ENCODE results near the gene KANK3.
"Not testable (repeated sequence)": the region's sequence is repeated elsewhere in the genome, so short reads cannot be mapped to it uniquely, and the experiment has no call there.

DNA sequence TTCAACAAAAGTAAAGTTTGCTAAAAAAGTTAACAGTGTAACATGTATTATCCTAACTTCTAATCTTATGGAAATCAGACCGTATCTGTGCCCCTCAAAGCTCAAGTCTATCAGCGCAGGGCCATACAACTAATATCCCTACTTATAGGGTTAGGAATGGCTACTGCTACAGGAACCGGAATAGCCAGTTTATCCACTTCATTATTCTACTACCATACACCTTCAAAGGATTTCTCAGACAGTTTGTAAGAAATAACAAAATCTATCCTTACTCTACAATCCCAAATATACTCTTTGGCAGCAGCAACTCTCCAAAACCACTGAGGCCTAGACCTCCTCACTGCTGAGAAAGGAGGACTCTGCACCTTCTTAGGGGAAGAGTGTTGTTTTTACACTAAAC lies 42.5 kb upstream of the KANK3 start:
- TF ChIP-seq, protein P1, sequence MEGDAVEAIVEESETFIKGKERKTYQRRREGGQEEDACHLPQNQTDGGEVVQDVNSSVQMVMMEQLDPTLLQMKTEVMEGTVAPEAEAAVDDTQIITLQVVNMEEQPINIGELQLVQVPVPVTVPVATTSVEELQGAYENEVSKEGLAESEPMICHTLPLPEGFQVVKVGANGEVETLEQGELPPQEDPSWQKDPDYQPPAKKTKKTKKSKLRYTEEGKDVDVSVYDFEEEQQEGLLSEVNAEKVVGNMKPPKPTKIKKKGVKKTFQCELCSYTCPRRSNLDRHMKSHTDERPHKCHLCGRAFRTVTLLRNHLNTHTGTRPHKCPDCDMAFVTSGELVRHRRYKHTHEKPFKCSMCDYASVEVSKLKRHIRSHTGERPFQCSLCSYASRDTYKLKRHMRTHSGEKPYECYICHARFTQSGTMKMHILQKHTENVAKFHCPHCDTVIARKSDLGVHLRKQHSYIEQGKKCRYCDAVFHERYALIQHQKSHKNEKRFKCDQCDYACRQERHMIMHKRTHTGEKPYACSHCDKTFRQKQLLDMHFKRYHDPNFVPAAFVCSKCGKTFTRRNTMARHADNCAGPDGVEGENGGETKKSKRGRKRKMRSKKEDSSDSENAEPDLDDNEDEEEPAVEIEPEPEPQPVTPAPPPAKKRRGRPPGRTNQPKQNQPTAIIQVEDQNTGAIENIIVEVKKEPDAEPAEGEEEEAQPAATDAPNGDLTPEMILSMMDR (conservative IDR thresholded peaks at IDR 0.05): not testable (repeated sequence)
- TF ChIP-seq EZH2 (IDR thresholded peaks at IDR 0.05; ENCODE audit: low read depth): not testable (repeated sequence)

Measured in PC-9 (cell line).